Keratinocyte (primary cell): ENCODE measurements around the gene FBXL13.

Source experiments
- EZH2 ChIP-seq: IDR thresholded peaks from one replicate; pipeline ENCODE4 v1.6.1; 2012; ENCODE audit warnings: inconsistent platforms, mild to moderate bottlenecking, low read length, moderate library complexity
- TF ChIP-seq, protein P1 (sequence below), 3 experiments: IDR thresholded peaks in 1 of 3; conservative IDR thresholded peaks in 1 of 3; optimal IDR thresholded peaks in 1 of 3; 2 replicates in 2 of 3; 3 replicates in 1 of 3; pipeline versions ENCODE3 to v1.5.1; 2011; ENCODE audit warnings: low read length in 3 of 3, mild to moderate bottlenecking in 3 of 3, moderate library complexity in 2 of 3, control low read depth in 1 of 3, inconsistent platforms in 1 of 3; ENCODE audit not compliant: insufficient read depth in 2 of 3; ENCODE audit errors: extremely low read depth in 1 of 3

DNA sequence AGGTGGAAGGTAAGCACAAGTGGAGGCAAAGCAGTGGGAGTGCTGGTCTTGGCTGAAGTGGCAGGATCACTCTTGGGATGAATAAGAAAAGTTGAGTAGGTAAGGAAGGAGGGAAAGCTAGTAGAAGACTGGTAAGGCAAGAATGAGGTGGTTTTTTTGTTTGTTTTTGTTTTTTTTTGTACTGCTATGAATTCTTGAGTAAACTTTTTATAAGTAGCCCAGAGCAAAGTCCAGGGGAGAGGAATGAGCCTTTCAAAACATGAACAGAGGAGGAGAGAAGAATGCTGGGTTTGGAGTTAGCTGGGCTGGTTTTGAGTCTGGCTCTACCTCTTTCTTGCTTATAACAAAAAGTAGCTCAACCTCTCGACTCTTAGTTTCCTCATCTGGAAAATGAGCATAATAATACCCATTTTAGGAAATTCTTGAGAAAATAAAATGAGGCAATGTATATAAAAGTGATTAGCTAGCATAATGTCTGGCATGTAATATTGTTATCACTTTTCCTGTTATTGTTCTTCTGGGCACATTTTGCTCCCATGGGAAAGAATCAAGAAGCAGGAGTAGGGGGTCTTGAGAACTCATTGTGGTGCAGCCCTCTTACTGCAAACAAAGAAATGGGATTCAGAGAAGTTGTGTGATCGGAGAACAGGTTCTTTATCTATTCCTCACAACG lies 185.9 kb downstream of the FBXL13 start:
- TF ChIP-seq, protein P1, sequence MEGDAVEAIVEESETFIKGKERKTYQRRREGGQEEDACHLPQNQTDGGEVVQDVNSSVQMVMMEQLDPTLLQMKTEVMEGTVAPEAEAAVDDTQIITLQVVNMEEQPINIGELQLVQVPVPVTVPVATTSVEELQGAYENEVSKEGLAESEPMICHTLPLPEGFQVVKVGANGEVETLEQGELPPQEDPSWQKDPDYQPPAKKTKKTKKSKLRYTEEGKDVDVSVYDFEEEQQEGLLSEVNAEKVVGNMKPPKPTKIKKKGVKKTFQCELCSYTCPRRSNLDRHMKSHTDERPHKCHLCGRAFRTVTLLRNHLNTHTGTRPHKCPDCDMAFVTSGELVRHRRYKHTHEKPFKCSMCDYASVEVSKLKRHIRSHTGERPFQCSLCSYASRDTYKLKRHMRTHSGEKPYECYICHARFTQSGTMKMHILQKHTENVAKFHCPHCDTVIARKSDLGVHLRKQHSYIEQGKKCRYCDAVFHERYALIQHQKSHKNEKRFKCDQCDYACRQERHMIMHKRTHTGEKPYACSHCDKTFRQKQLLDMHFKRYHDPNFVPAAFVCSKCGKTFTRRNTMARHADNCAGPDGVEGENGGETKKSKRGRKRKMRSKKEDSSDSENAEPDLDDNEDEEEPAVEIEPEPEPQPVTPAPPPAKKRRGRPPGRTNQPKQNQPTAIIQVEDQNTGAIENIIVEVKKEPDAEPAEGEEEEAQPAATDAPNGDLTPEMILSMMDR (optimal IDR thresholded peaks at IDR 0.05 in 1 of 3, IDR thresholded peaks at IDR 0.05 in 1 of 3, conservative IDR thresholded peaks at IDR 0.05 in 1 of 3; ENCODE audit: extremely low read depth in 1 of 3, insufficient read depth in 2 of 3, low read length in 3 of 3) = no peak
- no peak for TF ChIP-seq EZH2
